Progenitor cell of endocrine pancreas (in vitro differentiated cells): ENCODE data around the gene NCKAP5. TPM values are rescaled to one million over a fixed set of nuclear protein-coding genes. Genes with fewer than 3 reads are reported as not detected.
"Not testable (repeated sequence)": the region's sequence is repeated elsewhere in the genome, so short reads cannot be mapped to it uniquely, and the experiment has no call there.

Experiments
- DNase-seq: peaks from one replicate; pipeline ENCODE4 v3.0.0; 2021; ENCODE audit warnings: low spot score; ENCODE audit not compliant: unreplicated experiment
- H3K27ac Mint-ChIP-seq: 2 replicates; pipeline ENCODE4 v1.8.0; 2021; ENCODE audit warnings: mild to moderate bottlenecking, moderate library complexity, mixed read lengths
- H3K27me3 Mint-ChIP-seq: 2 replicates; pipeline ENCODE4 v1.8.0; 2021; ENCODE audit warnings: mixed read lengths
- H3K36me3 Mint-ChIP-seq: 2 replicates; pipeline ENCODE4 v1.8.0; 2022; ENCODE audit warnings: mixed read lengths; ENCODE audit not compliant: insufficient read depth
- H3K4me1 Mint-ChIP-seq: 2 replicates; pipeline ENCODE4 v1.8.0; 2021; ENCODE audit warnings: low read depth, mixed read lengths
- H3K4me3 Mint-ChIP-seq: 2 replicates; pipeline ENCODE4 v1.8.0; 2021; ENCODE audit warnings: low read depth, mild to moderate bottlenecking, moderate library complexity, mixed read lengths
- H3K9me3 Mint-ChIP-seq: 2 replicates; pipeline ENCODE4 v1.8.0; 2021; ENCODE audit warnings: low read depth, mixed read lengths
- CTCF ChIP-seq: fragments of 200-600 bp; sonication (generic); IDR thresholded peaks from one replicate; pipeline ENCODE4 v1.5.0; 2021; ENCODE audit warnings: antibody characterized with exemption, mild to moderate bottlenecking; ENCODE audit not compliant: unreplicated experiment
- total RNA-seq: library from RNA; stranded (reverse); gene quantifications from 2 replicates; pipeline ENCODE4 v1.2.1, GENCODE V29; 2021

NCKAP5 gene
- total RNA-seq, 1 donor from 2014 or later: 1.7 TPM

- no peak for TF ChIP-seq CTCF
- no peaks in the 10 kb centered on the region for H3K9me3 Mint-ChIP-seq
- peaks cover 9% of the 10 kb centered on the region for H3K27me3 Mint-ChIP-seq
- H3K4me3 Mint-ChIP-seq: no peak overlapping the region
- no peak overlapping the region for H3K27ac Mint-ChIP-seq
- no peaks in the 10 kb centered on the region for H3K4me1 Mint-ChIP-seq
- H3K36me3 Mint-ChIP-seq: no peaks in the 10 kb centered on the region
- no peak for DNase-seq
Measured at GRCh38 chr2:132715386-132716351, 852.6 kb downstream of the NCKAP5 start.

GRCh38 chr2:132703396-132703795 lies 864.9 kb downstream of the NCKAP5 start:
- H3K4me3 Mint-ChIP-seq: no peak overlapping the region
- H3K36me3 Mint-ChIP-seq: no peaks in the 10 kb centered on the region

GRCh38 chr2:132701810-132702209 lies 866.5 kb downstream of the NCKAP5 start:
- no peaks in the 10 kb centered on the region for H3K36me3 Mint-ChIP-seq
- TF ChIP-seq CTCF: no peak
- no peak overlapping the region for H3K4me3 Mint-ChIP-seq

More at GRCh38 chr2:132703396-132703795, 864.9 kb downstream of the NCKAP5 start:
- no peak for TF ChIP-seq CTCF
- H3K4me1 Mint-ChIP-seq: no peaks in the 10 kb centered on the region
- H3K27ac Mint-ChIP-seq: no peak overlapping the region
- H3K9me3 Mint-ChIP-seq: no peaks in the 10 kb centered on the region
- no peak for DNase-seq
- peaks cover 7% of the 10 kb centered on the region for H3K27me3 Mint-ChIP-seq

GRCh38 chr2:132699802-132700201 lies 868.5 kb downstream of the NCKAP5 start:
- not testable (repeated sequence) for H3K9me3 Mint-ChIP-seq, H3K4me1 Mint-ChIP-seq, H3K4me3 Mint-ChIP-seq, H3K27ac Mint-ChIP-seq, H3K27me3 Mint-ChIP-seq, DNase-seq, H3K36me3 Mint-ChIP-seq

More at GRCh38 chr2:132701810-132702209, 866.5 kb downstream of the NCKAP5 start:
- Mint-ChIP-seq H3K4me1 (no peaks in the 10 kb centered on the region), H3K9me3 (no peaks in the 10 kb centered on the region), H3K27ac (no peak overlapping the region), H3K27me3 (peaks cover 7% of the 10 kb centered on the region)
- no peak for DNase-seq

- not testable (repeated sequence) for H3K9me3 Mint-ChIP-seq, H3K4me3 Mint-ChIP-seq
Measured at GRCh38 chr2:132698347-132698746, 869.9 kb downstream of the NCKAP5 start.

GRCh38 chr2:132697556-132698205 lies 870.6 kb downstream of the NCKAP5 start:
- Mint-ChIP-seq H3K4me1 (no peaks in the 10 kb centered on the region), H3K36me3 (no peaks in the 10 kb centered on the region), H3K27me3 (peaks cover 6% of the 10 kb centered on the region), H3K9me3 (no peaks in the 10 kb centered on the region), H3K4me3 (no peak overlapping the region), H3K27ac (no peak overlapping the region)
- TF ChIP-seq CTCF: no peak
- no peak for DNase-seq

More at GRCh38 chr2:132698347-132698746, 869.9 kb downstream of the NCKAP5 start:
- not testable (repeated sequence) for H3K36me3 Mint-ChIP-seq, DNase-seq, H3K4me1 Mint-ChIP-seq, H3K27ac Mint-ChIP-seq, H3K27me3 Mint-ChIP-seq
